Pulmonary artery endothelial cell (primary cell): Measurements from ENCODE around the gene SSTR4. TPM values are rescaled to one million over a fixed set of nuclear protein-coding genes. Genes with fewer than 3 reads are reported as not detected.
A peak's percentile ranks its signal among the peaks of the same experiment; 100 is the strongest.

Experiments
- DNase-seq: peaks from one replicate; pipeline ENCODE4 v3.0.0-alpha.2; 2011; ENCODE audit warnings: low read depth, low spot score
- total RNA-seq: library from RNA; depleted of rRNA; stranded (reverse); fragments of >200 nt; gene quantifications from 2 replicates; pipeline ENCODE4 v1.2.3, GENCODE V29; 2014

The SSTR4 gene
- total RNA-seq, 1 donor from 2014 or later: not detected

- DNase-seq: no peak
Measured at GRCh38 chr20:23042270-23042669, 7.2 kb downstream of the SSTR4 start.

GRCh38 chr20:23043376-23043775, 8.3 kb downstream of the SSTR4 start:
- no peak for DNase-seq

- DNase-seq: no peak
Measured at GRCh38 chr20:23046431-23046830, 11.3 kb downstream of the SSTR4 start.

- no peak for DNase-seq
Measured at GRCh38 chr20:23047001-23047737, 12.1 kb downstream of the SSTR4 start.

GRCh38 chr20:23047738-23048214, 12.7 kb downstream of the SSTR4 start:
- no peak for DNase-seq

GRCh38 chr20:23048283-23049200, 13.4 kb downstream of the SSTR4 start:
- no peak for DNase-seq

GRCh38 chr20:23049201-23050075, 14.3 kb downstream of the SSTR4 start, which contains the start of gene THBD:
Gene THBD (minus strand): TSS chr20:23049672. CDS start chr20:23049504, 168 bp downstream.
- peak; percentile 79 for DNase-seq

GRCh38 chr20:23050076-23050838, 15.1 kb downstream of the SSTR4 start:
- no peak for DNase-seq

- DNase-seq: peak; percentile 86
Measured at GRCh38 chr20:23050847-23051627, 15.9 kb downstream of the SSTR4 start.

- DNase-seq: no peak
Measured at GRCh38 chr20:23052904-23053303, 17.8 kb downstream of the SSTR4 start.

GRCh38 chr20:23058240-23058639, 23.1 kb downstream of the SSTR4 start:
- DNase-seq: no peak

- no peak for DNase-seq
Measured at GRCh38 chr20:23059001-23059400, 23.9 kb downstream of the SSTR4 start.

- no peak for DNase-seq
Measured at GRCh38 chr20:23059846-23060245, 24.7 kb downstream of the SSTR4 start.

- no peak for DNase-seq
Measured at GRCh38 chr20:23060629-23061028, 25.5 kb downstream of the SSTR4 start.

GRCh38 chr20:23061262-23061661, 26.1 kb downstream of the SSTR4 start:
- DNase-seq: no peak

GRCh38 chr20:23061734-23062561, 26.8 kb downstream of the SSTR4 start:
- DNase-seq: peak; percentile 81

GRCh38 chr20:23062632-23063031, 27.5 kb downstream of the SSTR4 start:
- DNase-seq: no peak

GRCh38 chr20:23063168-23063567, 28.1 kb downstream of the SSTR4 start:
- no peak for DNase-seq

GRCh38 chr20:23063581-23063980, 28.5 kb downstream of the SSTR4 start:
- no peak for DNase-seq
